BJ (cell line): ENCODE measurements around the gene NDUFB10. TPM values are rescaled to one million over a fixed set of nuclear protein-coding genes. Genes with fewer than 3 reads are reported as not detected.
"Not testable (repeated sequence)": the region's sequence is repeated elsewhere in the genome, so short reads cannot be mapped to it uniquely, and the experiment has no call there.

Source experiments
- CTCF ChIA-PET: fragments of 350-600 bp; formaldehyde crosslinking; extraction: SDS; loops from one replicate; lab custom pipeline; 2021; ENCODE audit warnings: antibody characterized with exemption, inconsistent platforms; lab: Yijun Ruan, JAX
- POLR2A ChIA-PET: fragments of 300-600 bp; sonication (Branson Sonifier 250); formaldehyde crosslinking; extraction: SDS; loops from one replicate; lab custom pipeline; 2021; ENCODE audit warnings: antibody characterized with exemption; lab: Charles Lee
- DNase-seq: peaks from one replicate; pipeline ENCODE4 v3.0.0-alpha.2; 2011; ENCODE audit warnings: low read depth
- H3K27me3 ChIP-seq: 2 replicates; pipeline ENCODE4 v1.6.0; 2011; ENCODE audit warnings: low read length; ENCODE audit not compliant: control insufficient read depth, insufficient read depth
- H3K36me3 ChIP-seq: 2 replicates; pipeline ENCODE4 v1.5.1; 2011; ENCODE audit warnings: low read length; ENCODE audit not compliant: control insufficient read depth, insufficient read depth
- H3K4me3 ChIP-seq: 2 replicates; pipeline ENCODE4 v1.5.1; 2011; ENCODE audit warnings: low read depth, mild to moderate bottlenecking, control low read depth, low read length
- polyA plus RNA-seq: library from polyadenylated mRNA; depleted of rRNA; stranded (reverse); fragments of >200 nt; gene quantifications from 2 replicates; pipeline ENCODE4 v1.2.3, GENCODE V29; 2011
- TF ChIP-seq, protein P1 (sequence below): IDR thresholded peaks from 2 replicates; pipeline ENCODE4 v1.5.1; 2011; ENCODE audit warnings: low read depth, mild to moderate bottlenecking, control low read depth, inconsistent platforms, low read length, moderate library complexity; ENCODE audit not compliant: insufficient read depth

NDUFB10 gene
- polyA plus RNA-seq, 1 experiment: 183 TPM

DNA sequence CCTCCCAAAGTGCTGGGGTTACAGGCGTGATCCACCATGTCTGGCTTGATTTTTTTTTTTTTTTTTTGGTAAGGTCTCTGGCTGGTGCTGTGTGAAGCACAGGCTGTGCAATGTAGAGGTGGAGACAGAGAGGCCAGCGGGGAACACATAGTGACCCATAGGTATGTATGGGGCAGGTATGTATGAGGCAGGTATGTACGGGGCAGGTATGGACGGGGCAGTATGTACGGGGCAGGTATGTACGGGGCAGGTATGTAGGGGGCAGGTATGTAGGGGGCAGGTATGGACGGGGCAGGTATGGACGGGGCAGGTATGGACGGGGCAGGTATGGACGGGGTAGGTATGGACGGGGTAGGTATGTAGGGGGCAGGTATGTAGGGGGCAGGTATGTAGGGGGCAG is 9.8 kb upstream of the NDUFB10 start:
- no peak overlapping the region for H3K4me3 ChIP-seq
- POLR2A ChIA-PET: interaction anchor here (0.7 kb wide), 1 partner anchor 206 kb away, joined by 22 read pairs; no protein-coding TSS in a partner anchor
- CTCF ChIA-PET: interaction anchor here (0.6 to 0.7 kb wide), 2 partner anchors 11 to 410 kb away, joined by 3 to 5 read pairs; no protein-coding TSS in a partner anchor

DNA sequence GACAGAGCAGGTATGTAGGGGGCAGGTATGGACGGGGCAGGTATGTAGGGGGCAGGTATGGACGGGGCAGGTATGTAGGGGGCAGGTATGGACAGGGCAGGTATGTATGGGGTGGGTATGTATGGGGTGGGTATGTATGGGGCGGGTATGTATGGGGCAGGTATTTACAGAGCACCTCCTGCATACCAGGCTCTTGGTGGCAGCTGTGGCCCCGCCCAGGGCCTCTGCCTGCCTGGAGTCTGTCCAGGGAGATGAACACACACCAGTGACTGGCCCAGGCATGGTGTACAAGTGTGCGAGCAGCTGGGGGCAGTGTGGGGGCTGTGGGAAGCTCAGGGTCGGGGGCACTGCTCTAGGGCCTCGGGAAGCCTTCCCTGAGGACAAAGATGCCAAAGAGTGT is 9.3 kb upstream of the NDUFB10 start:
- ChIA-PET CTCF (interaction anchor here (1.1 to 1.7 kb wide), 2 partner anchors 9 to 53 kb away, joined by 3 read pairs; no protein-coding TSS in a partner anchor), POLR2A (no interaction called here)
- H3K27me3 ChIP-seq: no peaks in the 10 kb centered on the region
- no peaks in the 10 kb centered on the region for H3K36me3 ChIP-seq
- H3K4me3 ChIP-seq: no peak overlapping the region
- TF ChIP-seq, protein P1, sequence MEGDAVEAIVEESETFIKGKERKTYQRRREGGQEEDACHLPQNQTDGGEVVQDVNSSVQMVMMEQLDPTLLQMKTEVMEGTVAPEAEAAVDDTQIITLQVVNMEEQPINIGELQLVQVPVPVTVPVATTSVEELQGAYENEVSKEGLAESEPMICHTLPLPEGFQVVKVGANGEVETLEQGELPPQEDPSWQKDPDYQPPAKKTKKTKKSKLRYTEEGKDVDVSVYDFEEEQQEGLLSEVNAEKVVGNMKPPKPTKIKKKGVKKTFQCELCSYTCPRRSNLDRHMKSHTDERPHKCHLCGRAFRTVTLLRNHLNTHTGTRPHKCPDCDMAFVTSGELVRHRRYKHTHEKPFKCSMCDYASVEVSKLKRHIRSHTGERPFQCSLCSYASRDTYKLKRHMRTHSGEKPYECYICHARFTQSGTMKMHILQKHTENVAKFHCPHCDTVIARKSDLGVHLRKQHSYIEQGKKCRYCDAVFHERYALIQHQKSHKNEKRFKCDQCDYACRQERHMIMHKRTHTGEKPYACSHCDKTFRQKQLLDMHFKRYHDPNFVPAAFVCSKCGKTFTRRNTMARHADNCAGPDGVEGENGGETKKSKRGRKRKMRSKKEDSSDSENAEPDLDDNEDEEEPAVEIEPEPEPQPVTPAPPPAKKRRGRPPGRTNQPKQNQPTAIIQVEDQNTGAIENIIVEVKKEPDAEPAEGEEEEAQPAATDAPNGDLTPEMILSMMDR: no peak
- no peak for DNase-seq

More for the DNA sequence above, 9.8 kb upstream of the NDUFB10 start:
- H3K27me3 ChIP-seq: no peaks in the 10 kb centered on the region
- no peaks in the 10 kb centered on the region for H3K36me3 ChIP-seq
- no peak for DNase-seq
- TF ChIP-seq, protein P1: no peak

DNA sequence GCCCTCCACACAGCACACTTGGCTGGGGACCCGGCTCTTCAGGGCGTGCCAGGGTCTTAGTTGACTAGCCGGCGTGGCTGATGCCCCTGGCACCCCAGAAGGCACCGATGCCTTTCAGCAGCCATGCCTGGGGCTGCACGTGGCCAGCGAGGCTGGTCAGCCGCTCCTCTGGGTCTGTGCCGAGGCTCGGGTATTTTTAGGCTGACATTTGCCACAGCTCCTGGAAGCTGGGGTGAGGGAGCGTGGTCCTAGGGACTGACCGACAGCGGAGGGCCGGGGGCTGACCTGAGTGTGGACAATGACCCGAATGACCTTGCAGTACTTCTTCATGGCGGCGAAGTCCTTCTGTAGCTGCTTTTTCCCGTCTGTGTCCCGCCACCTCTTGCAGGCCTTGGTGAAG is 8.8 kb upstream of the NDUFB10 start:
- no peak for DNase-seq
- Histone ChIP-seq H3K27me3 (no peaks in the 10 kb centered on the region), H3K36me3 (no peaks in the 10 kb centered on the region), H3K4me3 (no peak overlapping the region)
- TF ChIP-seq, protein P1: no peak
- POLR2A ChIA-PET: no interaction called here
- CTCF ChIA-PET: interaction anchor here (1.1 to 1.7 kb wide), 2 partner anchors 8 to 53 kb away, joined by 3 read pairs; no protein-coding TSS in a partner anchor

DNA sequence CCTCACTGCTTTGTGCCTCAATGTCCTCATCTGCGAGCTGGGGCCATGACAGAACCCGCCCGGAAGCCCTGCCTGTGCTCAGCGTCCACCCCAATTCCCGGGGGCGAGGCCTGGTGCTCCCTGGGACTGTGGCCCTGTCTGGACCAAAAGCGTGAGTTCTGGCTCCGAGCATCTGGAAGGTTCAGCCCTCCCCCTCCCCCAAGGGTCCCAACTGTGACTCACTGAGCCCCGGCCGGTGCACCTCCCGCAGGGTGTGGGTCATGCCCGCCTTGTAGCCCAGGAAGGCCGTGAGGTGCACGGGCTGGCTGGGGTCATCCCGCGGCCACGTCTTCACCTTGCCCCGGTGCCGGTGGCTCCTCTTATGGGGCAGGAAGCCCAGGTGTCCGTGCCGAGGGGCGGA is 5.6 kb upstream of the NDUFB10 start:
- POLR2A ChIA-PET: no interaction called here
- TF ChIP-seq, protein P1: no peak
- no peak overlapping the region for H3K4me3 ChIP-seq
- H3K36me3 ChIP-seq: no peaks in the 10 kb centered on the region
- CTCF ChIA-PET: interaction anchor here (1.6 kb wide), 1 partner anchor 11 kb away, joined by 7 read pairs; the partner anchor contains the start of gene RPS2
- no peak for DNase-seq
- H3K27me3 ChIP-seq: no peaks in the 10 kb centered on the region

DNA sequence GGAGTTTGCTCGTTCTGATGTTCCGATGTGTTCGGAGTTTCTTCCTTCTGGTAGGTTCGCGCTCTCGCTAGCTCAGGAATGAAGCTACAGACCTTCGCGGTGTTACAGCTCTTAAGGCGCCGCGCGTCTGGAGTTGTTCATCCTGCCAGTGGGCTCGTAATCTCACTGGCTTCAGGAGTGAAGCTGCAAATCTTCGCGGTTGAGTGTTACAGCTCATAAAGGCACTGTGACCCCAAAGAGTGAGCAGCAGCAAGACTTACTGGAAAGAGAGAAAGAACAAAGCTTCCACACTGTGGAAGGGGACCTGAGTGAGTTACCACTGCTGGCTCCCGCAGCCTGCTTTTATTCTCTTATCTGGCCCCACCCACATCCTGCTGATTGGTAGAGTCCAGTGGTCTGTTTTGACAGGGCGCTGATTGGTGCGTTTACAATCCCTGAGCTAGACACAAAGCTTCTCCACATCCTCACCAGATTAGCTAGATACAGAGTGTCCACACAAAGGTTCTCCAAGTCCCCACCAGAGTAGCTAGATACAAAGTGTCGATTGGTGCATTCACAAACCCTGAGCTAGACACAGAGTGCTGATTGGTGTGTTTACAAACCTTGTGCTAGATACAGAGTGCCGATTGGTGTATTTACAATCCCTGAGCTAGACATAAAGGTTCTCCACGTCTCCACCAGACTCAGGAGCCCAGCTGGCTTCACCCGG is 1.8 kb upstream of the NDUFB10 start:
- POLR2A ChIA-PET, H3K4me3 ChIP-seq, CTCF ChIA-PET, DNase-seq, H3K27me3 ChIP-seq: not testable (repeated sequence)
- peaks cover 12% of the 10 kb centered on the region for H3K36me3 ChIP-seq

DNA sequence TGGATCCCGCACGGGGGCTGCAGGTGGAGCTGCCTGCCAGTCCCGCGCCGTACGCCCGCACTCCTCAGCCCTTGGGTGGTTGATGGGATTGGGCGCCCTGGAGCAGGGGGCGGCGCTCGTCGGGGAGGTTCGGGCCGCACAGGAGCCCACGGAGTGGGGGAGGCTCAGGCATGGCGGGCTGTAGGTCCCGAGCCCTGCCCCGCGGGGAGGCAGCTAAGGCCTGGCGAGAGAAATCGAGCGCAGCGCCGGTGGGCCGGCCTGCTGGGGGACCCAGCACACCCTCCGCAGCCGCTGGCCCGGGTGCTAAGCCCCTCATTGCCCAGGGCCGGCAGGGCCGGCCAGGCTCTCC is 1.2 kb upstream of the NDUFB10 start:
- H3K27me3 ChIP-seq, POLR2A ChIA-PET, DNase-seq, H3K4me3 ChIP-seq: not testable (repeated sequence)
- CTCF ChIA-PET: interaction anchor here (0.9 kb wide), 1 partner anchor 7 kb away, joined by 3 read pairs; no protein-coding TSS in a partner anchor
- H3K36me3 ChIP-seq: peaks cover 14% of the 10 kb centered on the region
